CD4-positive, CD25-positive, alpha-beta regulatory T cell (primary cell): Measurements from ENCODE around the gene HMX1. TPM values are rescaled to one million over a fixed set of nuclear protein-coding genes. Genes with fewer than 3 reads are reported as not detected.
A peak's percentile ranks its signal among the peaks of the same experiment; 100 is the strongest.

Experiments used
- ATAC-seq, 2 donors: fragments of 150-1000 bp; cut with Tn5 transposase; one replicate each; pipeline ENCODE4 v1.10.0; 2021; ENCODE audit warnings: low read depth in 2 of 2, moderate number of reproducible peaks in 2 of 2, moderate library complexity in 1 of 2
- DNase-seq, 3 donors: peaks; one replicate each; pipeline versions ENCODE4 v3.0.0 to v3.0.0-alpha.2; 2012 to 2022; ENCODE audit warnings: mixed read lengths in 1 of 3
- H3K27ac ChIP-seq: one replicate; pipeline ENCODE4 v1.7.0; 2013; ENCODE audit warnings: mild to moderate bottlenecking, low read length; ENCODE audit not compliant: insufficient read depth, poor library complexity, severe bottlenecking
- H3K27me3 ChIP-seq: one replicate; pipeline ENCODE4 v1.7.0; 2013; ENCODE audit warnings: low read length; ENCODE audit not compliant: control insufficient read depth, insufficient read depth
- H3K36me3 ChIP-seq: one replicate; pipeline ENCODE4 v1.7.0; 2013; ENCODE audit warnings: mild to moderate bottlenecking, low read length, moderate library complexity; ENCODE audit not compliant: control insufficient read depth, insufficient read depth
- H3K4me1 ChIP-seq: 2 replicates; pipeline ENCODE4 v1.7.0; 2013; ENCODE audit warnings: mild to moderate bottlenecking, low read length; ENCODE audit not compliant: insufficient read depth, control insufficient read depth, poor library complexity, severe bottlenecking
- H3K4me3 ChIP-seq: one replicate; pipeline ENCODE4 v1.7.0; 2013; ENCODE audit warnings: low read depth, mild to moderate bottlenecking, low read length, moderate library complexity
- H3K9me3 ChIP-seq, 2 experiments: 1 replicate in 1 of 2; 2 replicates in 1 of 2; pipeline ENCODE4 v1.7.0; 2013; ENCODE audit warnings: low read length in 2 of 2, mild to moderate bottlenecking in 1 of 2, moderate library complexity in 1 of 2; ENCODE audit not compliant: control insufficient read depth in 2 of 2
- H3K27ac Mint-ChIP-seq, 3 donors: one replicate each; pipeline ENCODE4 v1.8.0; 2020 to 2022; ENCODE audit warnings: mild to moderate bottlenecking in 3 of 3, mixed read lengths in 3 of 3, moderate library complexity in 2 of 3
- H3K27me3 Mint-ChIP-seq: one replicate; pipeline ENCODE4 v1.8.0; 2022; ENCODE audit warnings: mild to moderate bottlenecking, mixed read lengths
- H3K36me3 Mint-ChIP-seq: one replicate; pipeline ENCODE4 v1.8.0; 2020; ENCODE audit warnings: mixed read lengths
- H3K4me1 Mint-ChIP-seq, 4 donors: one replicate each; pipeline ENCODE4 v1.8.0; 2020 to 2022; ENCODE audit warnings: mixed read lengths in 4 of 4, mild to moderate bottlenecking in 1 of 4
- H3K4me3 Mint-ChIP-seq, 4 donors: one replicate each; pipeline ENCODE4 v1.8.0; 2020 to 2022; ENCODE audit warnings: mild to moderate bottlenecking in 4 of 4, mixed read lengths in 4 of 4, moderate library complexity in 3 of 4
- H3K9me3 Mint-ChIP-seq, 7 donors: one replicate each; pipeline ENCODE4 v1.8.0; 2020 to 2022; ENCODE audit warnings: mixed read lengths in 7 of 7, mild to moderate bottlenecking in 3 of 7, moderate library complexity in 2 of 7
- polyA plus RNA-seq, 4 donors: library from polyadenylated mRNA; unstranded; fragments of 300-500 nt; fragmentation: Illumina TruSeq; gene quantifications; one replicate each; pipeline ENCODE4 v1.2.3, GENCODE V29; 2021
- total RNA-seq: library from RNA; stranded (reverse); gene quantifications from one replicate; pipeline ENCODE4 v1.2.3, GENCODE V29; 2022

HMX1 gene
- total and polyA plus RNA-seq, 5 donors from 2014 or later = not detected

GRCh38 chr4:8867624-8868320 lies 3.9 kb downstream of the HMX1 start:
- no peak overlapping the region for H3K27ac ChIP-seq
- H3K36me3 ChIP-seq = no peaks in the 10 kb centered on the region
- peaks cover 65% of the 10 kb centered on the region for H3K27me3 Mint-ChIP-seq
- peaks cover 0 to 4% (median 0%) of the 10 kb centered on the region in 7 donors for H3K9me3 Mint-ChIP-seq
- no peak overlapping the region for H3K27ac Mint-ChIP-seq
- ATAC-seq (no peak), DNase-seq (no peak)
- no peak overlapping the region for H3K4me3 Mint-ChIP-seq
- peaks cover 5% of the 10 kb centered on the region for H3K27me3 ChIP-seq
- no peaks in the 10 kb centered on the region for H3K36me3 Mint-ChIP-seq
- no peak overlapping the region for H3K4me3 ChIP-seq
- H3K9me3 ChIP-seq = no peaks in the 10 kb centered on the region
- H3K4me1 Mint-ChIP-seq = peaks cover 0 to 5% (median 2%) of the 10 kb centered on the region in 4 donors
- H3K4me1 ChIP-seq = no peaks in the 10 kb centered on the region

DNA sequence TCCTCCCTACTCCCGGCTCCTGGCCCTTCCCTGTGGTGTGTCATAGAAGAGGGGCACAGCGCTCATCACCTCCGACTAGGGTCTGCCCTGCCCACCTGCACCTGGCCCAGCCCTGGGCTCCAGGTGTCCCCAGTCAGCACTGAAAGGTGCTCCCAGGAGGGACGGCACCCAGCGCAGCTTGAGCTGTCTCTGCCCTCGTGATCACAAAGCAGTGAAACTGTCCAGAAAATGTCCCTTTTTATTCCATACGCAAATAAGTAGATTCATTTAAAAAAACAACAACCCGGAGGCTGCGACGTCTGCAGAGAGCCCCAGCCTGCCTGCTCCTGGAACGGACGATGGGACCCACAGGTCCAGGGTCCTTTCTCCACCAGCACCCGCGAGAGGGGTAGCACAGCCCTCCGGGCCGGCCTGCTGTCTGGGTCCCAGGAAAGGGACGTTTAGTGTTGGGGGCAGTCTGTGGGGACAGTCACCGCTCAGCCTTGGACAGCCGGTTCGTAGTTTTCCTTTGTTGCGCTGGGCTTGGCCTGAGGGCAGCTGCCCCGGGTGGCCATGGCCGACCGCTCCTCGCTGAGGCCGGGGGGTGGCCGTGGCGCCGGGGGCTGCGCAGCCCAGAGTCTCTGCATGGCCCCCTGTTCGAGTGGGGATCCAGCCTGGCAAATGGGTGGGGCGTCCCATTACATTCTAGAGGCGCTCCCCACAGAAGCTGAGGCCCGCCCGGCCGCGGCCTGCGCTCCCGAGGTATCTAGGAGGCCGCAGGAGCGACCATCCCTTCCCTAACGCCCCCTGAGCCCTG lies 4.6 kb downstream of the HMX1 start:
- H3K4me1 ChIP-seq = no peaks in the 10 kb centered on the region
- ATAC-seq (no peak), DNase-seq (no peak)
- H3K36me3 ChIP-seq = no peaks in the 10 kb centered on the region
- peaks cover 0 to 4% (median 0%) of the 10 kb centered on the region in 7 donors for H3K9me3 Mint-ChIP-seq
- H3K4me3 Mint-ChIP-seq = no peak overlapping the region
- H3K27ac Mint-ChIP-seq = no peak overlapping the region
- H3K27me3 ChIP-seq = peaks cover 5% of the 10 kb centered on the region
- H3K9me3 ChIP-seq = no peaks in the 10 kb centered on the region
- no peaks in the 10 kb centered on the region for H3K36me3 Mint-ChIP-seq
- no peak overlapping the region for H3K4me3 ChIP-seq
- H3K27me3 Mint-ChIP-seq = peaks cover 65% of the 10 kb centered on the region
- H3K4me1 Mint-ChIP-seq = peaks cover 0 to 5% (median 2%) of the 10 kb centered on the region in 4 donors
- no peak overlapping the region for H3K27ac ChIP-seq

DNA sequence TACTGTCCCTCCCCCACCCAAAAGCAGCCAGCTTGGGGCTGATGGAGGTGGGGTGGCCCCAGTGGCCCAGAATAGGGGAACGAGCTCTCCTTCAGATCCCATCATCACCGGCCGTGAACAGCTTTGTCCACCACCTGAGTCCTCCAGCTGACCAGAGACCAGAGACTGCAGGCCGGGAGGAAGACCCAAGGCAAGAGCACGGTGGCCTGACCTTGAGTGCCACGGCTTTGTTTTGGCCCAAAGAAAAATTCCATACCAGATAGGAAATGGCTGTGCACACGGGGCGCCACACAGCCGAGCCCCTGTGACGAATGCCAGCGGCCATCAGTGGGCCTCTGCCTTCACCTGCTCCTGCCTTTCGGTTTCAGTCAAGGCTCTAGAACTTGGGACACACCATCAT lies 5.2 kb downstream of the HMX1 start:
- ATAC-seq (no peak), DNase-seq (no peak)
- Mint-ChIP-seq H3K4me3 (no peak overlapping the region), H3K27me3 (peaks cover 66% of the 10 kb centered on the region), H3K4me1 (peaks cover 0 to 5% (median 2%) of the 10 kb centered on the region in 4 donors), H3K9me3 (peaks cover 0 to 4% (median 0%) of the 10 kb centered on the region in 7 donors), H3K36me3 (no peaks in the 10 kb centered on the region), H3K27ac (no peak overlapping the region)
- Histone ChIP-seq H3K27ac (no peak overlapping the region), H3K4me3 (no peak overlapping the region), H3K4me1 (no peaks in the 10 kb centered on the region), H3K9me3 (no peaks in the 10 kb centered on the region), H3K36me3 (no peaks in the 10 kb centered on the region), H3K27me3 (peaks cover 5% of the 10 kb centered on the region)

- Histone ChIP-seq H3K36me3 (no peaks in the 10 kb centered on the region), H3K9me3 (no peaks in the 10 kb centered on the region), H3K27me3 (peaks cover 5% of the 10 kb centered on the region), H3K4me3 (no peak overlapping the region), H3K4me1 (no peaks in the 10 kb centered on the region), H3K27ac (no peak overlapping the region)
- Mint-ChIP-seq H3K36me3 (no peaks in the 10 kb centered on the region), H3K9me3 (peaks cover 0 to 4% (median 0%) of the 10 kb centered on the region in 7 donors), H3K4me3 (no peak overlapping the region), H3K27ac (peak overlapping the region in 1 of 3 donors; percentile 69), H3K4me1 (peaks cover 0 to 5% (median 2%) of the 10 kb centered on the region in 4 donors), H3K27me3 (peaks cover 64% of the 10 kb centered on the region)
- DNase-seq = no peak
- ATAC-seq = no peak
Measured at GRCh38 chr4:8865681-8866310, 5.8 kb downstream of the HMX1 start.

- Mint-ChIP-seq H3K9me3 (peaks cover 0 to 4% (median 0%) of the 10 kb centered on the region in 7 donors), H3K27ac (no peak overlapping the region), H3K4me1 (peaks cover 0 to 5% (median under 1%) of the 10 kb centered on the region in 4 donors), H3K4me3 (no peak overlapping the region), H3K36me3 (no peaks in the 10 kb centered on the region), H3K27me3 (peaks cover 57% of the 10 kb centered on the region)
- H3K4me1 ChIP-seq = no peaks in the 10 kb centered on the region
- peaks cover 5% of the 10 kb centered on the region for H3K27me3 ChIP-seq
- H3K9me3 ChIP-seq = no peaks in the 10 kb centered on the region
- ATAC-seq = no peak
- no peak overlapping the region for H3K4me3 ChIP-seq
- no peak overlapping the region for H3K27ac ChIP-seq
- no peak for DNase-seq
- no peaks in the 10 kb centered on the region for H3K36me3 ChIP-seq
Measured at GRCh38 chr4:8864912-8865680, 6.5 kb downstream of the HMX1 start.

- peaks cover 56% of the 10 kb centered on the region for H3K27me3 Mint-ChIP-seq
- H3K27ac Mint-ChIP-seq = no peak overlapping the region
- H3K4me3 Mint-ChIP-seq = no peak overlapping the region
- Histone ChIP-seq H3K9me3 (no peaks in the 10 kb centered on the region), H3K27me3 (peaks cover 5% of the 10 kb centered on the region), H3K4me3 (no peak overlapping the region), H3K27ac (no peak overlapping the region), H3K4me1 (no peaks in the 10 kb centered on the region), H3K36me3 (no peaks in the 10 kb centered on the region)
- no peak for DNase-seq
- H3K4me1 Mint-ChIP-seq = peaks cover 0 to 5% (median 1%) of the 10 kb centered on the region in 4 donors
- no peaks in the 10 kb centered on the region for H3K36me3 Mint-ChIP-seq
- no peak for ATAC-seq
- peaks cover 0 to 2% (median 0%) of the 10 kb centered on the region in 7 donors for H3K9me3 Mint-ChIP-seq
Measured at GRCh38 chr4:8863686-8864682, 7.7 kb downstream of the HMX1 start.
